SU-DHL-6 (cell line): ENCODE results near the gene UBE3C.

Source experiments
- EZH2phosphoT487 ChIP-seq: fragments of 200-600 bp; sonication (generic), shearing (Covaris generic); conservative IDR thresholded peaks from 2 replicates; pipeline ENCODE4 v1.6.1; 2018; ENCODE audit warnings: mild to moderate bottlenecking, antibody characterized with exemption, low read length, moderate library complexity, mixed read lengths
- TF ChIP-seq, protein P1 (sequence below): fragments of 200-600 bp; sonication (generic); IDR thresholded peaks from one replicate; pipeline ENCODE4 v1.5.1; 2017; ENCODE audit warnings: antibody characterized with exemption, mild to moderate bottlenecking, low read length, moderate library complexity; ENCODE audit not compliant: insufficient read depth, poor library complexity, severe bottlenecking

DNA sequence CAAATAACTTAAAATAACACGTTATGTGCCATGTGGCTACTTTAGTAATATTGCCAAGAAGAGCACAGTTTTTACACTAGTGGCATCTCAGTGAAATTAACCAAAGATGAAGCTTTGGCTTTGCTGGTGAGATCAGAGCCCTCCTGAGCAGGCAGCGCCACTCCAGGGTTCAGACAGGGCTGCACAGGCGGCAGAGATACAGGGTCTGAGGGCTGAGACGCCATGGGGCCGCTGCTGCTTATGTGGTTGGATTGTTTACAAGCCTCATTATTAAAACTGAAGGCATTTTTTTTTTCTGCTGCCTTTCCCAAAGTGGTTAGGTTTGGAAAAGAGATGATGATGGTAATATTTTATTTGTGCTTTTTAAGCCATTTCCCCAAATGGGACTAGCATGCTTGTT, 129.2 kb downstream of the UBE3C start:
- TF ChIP-seq, protein P1, sequence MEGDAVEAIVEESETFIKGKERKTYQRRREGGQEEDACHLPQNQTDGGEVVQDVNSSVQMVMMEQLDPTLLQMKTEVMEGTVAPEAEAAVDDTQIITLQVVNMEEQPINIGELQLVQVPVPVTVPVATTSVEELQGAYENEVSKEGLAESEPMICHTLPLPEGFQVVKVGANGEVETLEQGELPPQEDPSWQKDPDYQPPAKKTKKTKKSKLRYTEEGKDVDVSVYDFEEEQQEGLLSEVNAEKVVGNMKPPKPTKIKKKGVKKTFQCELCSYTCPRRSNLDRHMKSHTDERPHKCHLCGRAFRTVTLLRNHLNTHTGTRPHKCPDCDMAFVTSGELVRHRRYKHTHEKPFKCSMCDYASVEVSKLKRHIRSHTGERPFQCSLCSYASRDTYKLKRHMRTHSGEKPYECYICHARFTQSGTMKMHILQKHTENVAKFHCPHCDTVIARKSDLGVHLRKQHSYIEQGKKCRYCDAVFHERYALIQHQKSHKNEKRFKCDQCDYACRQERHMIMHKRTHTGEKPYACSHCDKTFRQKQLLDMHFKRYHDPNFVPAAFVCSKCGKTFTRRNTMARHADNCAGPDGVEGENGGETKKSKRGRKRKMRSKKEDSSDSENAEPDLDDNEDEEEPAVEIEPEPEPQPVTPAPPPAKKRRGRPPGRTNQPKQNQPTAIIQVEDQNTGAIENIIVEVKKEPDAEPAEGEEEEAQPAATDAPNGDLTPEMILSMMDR: no peak
- no peak for TF ChIP-seq EZH2phosphoT487
